ENCODE measurements around the gene TMCC1. TPM values are rescaled to one million over a fixed set of nuclear protein-coding genes. Genes with fewer than 3 reads are reported as not detected.

TMCC1 gene
- polyA plus RNA-seq, 1 donor: 16.8 TPM

DNA sequence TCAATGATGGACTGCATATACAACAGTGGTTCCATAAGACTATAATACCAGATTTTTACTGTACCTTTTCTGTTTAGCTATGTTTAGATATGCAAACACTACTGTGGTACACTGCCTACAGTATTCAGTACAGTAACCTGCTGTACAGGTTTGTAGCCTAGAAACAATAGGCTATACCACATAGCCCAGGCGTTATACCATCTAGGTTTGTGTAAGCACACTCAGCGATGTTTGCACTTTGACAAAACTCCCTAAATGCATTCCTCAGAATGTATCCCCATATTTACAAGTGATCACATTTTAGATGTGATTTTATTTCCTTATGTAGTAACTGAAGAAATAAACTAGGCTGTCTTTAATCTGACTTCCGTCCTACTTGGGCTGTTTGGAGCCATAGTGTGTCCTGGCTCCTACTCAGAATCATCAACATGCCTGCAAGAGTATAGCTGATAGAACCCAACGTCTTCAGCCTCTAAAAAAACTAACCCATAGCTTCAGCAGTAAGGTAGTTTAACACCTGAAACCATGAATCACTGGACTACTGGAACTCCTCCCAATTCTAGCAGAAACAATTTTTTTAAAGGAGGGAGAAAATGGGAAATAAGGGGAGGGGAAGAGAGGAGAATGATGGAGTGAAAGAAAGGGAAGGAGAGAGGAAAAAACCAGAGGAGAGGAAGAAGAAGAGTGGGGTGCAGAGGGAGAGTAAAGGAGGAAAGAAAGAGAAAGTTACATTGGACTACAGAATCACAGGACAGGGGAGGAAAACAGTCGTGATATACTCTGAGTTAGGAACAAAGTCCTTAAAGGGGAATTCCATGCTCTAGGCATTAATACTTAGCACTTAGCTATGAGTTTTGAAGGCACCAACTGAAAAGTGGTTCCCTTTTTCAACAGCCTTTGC, 219.4 kb downstream of the TMCC1 start:
- peak; percentile 48 to 81 for DNase-seq
- H3K27ac ChIP-seq (ENCODE audit: low read length): peak overlapping the region; percentile 52
- H3K36me3 ChIP-seq (ENCODE audit: control insufficient read depth, insufficient read depth, low read length): peaks cover 9% of the 10 kb centered on the region
- WGBS (ENCODE audit: insufficient coverage, low lambda C conversion rate): no CpG with 5 or more reads among the region's 5 CpGs
- H3K4me1 ChIP-seq (ENCODE audit: control insufficient read depth, insufficient read depth, low read length): peaks cover 12% of the 10 kb centered on the region
- H3K27me3 ChIP-seq (ENCODE audit: control insufficient read depth, insufficient read depth, low read length): no peaks in the 10 kb centered on the region
- H3K9me3 ChIP-seq (ENCODE audit: control insufficient read depth, low read depth, low read length): no peaks in the 10 kb centered on the region
- H3K4me3 ChIP-seq (ENCODE audit: low read length): no peak overlapping the region

DNA sequence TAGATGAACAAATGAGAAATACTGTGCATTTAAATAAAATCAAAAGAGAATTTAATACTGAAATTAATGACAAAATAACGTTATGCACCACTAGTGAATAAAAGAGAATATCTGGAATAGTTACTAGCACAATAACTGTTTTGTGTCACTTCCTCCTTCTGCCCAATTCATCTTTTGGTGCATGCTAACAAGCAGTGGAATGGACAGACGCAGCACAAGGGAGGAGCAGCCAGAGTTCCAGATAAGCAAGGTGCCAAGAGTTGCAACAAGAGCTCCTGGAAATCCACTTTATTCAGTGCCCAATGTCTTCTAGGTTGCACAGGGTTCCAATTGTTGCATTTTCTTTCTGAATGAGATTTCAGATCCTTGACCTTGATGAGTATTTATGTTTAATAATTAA, 220.5 kb downstream of the TMCC1 start:
- peaks cover 9% of the 10 kb centered on the region for H3K36me3 ChIP-seq (ENCODE audit: control insufficient read depth, insufficient read depth, low read length)
- H3K9me3 ChIP-seq (ENCODE audit: control insufficient read depth, low read depth, low read length): no peaks in the 10 kb centered on the region
- H3K27me3 ChIP-seq (ENCODE audit: control insufficient read depth, insufficient read depth, low read length): no peaks in the 10 kb centered on the region
- peaks cover 12% of the 10 kb centered on the region for H3K4me1 ChIP-seq (ENCODE audit: control insufficient read depth, insufficient read depth, low read length)
- no peak overlapping the region for H3K27ac ChIP-seq (ENCODE audit: low read length)
- no CpG with 5 or more reads among the region's 2 CpGs for WGBS (ENCODE audit: insufficient coverage, low lambda C conversion rate)
- no peak overlapping the region for H3K4me3 ChIP-seq (ENCODE audit: low read length)
- no peak for DNase-seq

DNA sequence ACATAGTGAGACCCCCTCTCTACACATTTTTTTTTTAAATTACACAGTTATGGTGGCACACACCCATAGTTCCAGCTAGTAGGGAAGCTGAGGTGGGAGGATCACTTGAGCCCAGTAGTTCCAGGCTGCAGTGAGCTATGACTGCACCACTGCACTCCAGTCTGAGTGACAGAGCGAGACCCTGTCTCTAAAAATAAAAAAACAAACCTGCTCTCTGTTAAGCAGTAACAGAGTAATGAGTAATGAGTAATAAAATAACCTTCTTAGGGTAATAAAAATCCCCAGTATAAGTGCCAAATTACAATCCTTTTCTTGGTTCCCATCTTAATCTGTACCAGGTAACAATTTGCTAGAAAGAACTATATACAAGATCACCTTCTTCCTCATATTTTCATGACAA, 221.1 kb downstream of the TMCC1 start:
- H3K4me3 ChIP-seq (ENCODE audit: low read length): no peak overlapping the region
- no peaks in the 10 kb centered on the region for H3K27me3 ChIP-seq (ENCODE audit: control insufficient read depth, insufficient read depth, low read length)
- no peaks in the 10 kb centered on the region for H3K9me3 ChIP-seq (ENCODE audit: control insufficient read depth, low read depth, low read length)
- no peak for DNase-seq
- WGBS (ENCODE audit: insufficient coverage, low lambda C conversion rate): no CpG with 5 or more reads among the region's 1 CpG
- no peak overlapping the region for H3K27ac ChIP-seq (ENCODE audit: low read length)
- H3K36me3 ChIP-seq (ENCODE audit: control insufficient read depth, insufficient read depth, low read length): peaks cover 9% of the 10 kb centered on the region
- H3K4me1 ChIP-seq (ENCODE audit: control insufficient read depth, insufficient read depth, low read length): peaks cover 12% of the 10 kb centered on the region

DNA sequence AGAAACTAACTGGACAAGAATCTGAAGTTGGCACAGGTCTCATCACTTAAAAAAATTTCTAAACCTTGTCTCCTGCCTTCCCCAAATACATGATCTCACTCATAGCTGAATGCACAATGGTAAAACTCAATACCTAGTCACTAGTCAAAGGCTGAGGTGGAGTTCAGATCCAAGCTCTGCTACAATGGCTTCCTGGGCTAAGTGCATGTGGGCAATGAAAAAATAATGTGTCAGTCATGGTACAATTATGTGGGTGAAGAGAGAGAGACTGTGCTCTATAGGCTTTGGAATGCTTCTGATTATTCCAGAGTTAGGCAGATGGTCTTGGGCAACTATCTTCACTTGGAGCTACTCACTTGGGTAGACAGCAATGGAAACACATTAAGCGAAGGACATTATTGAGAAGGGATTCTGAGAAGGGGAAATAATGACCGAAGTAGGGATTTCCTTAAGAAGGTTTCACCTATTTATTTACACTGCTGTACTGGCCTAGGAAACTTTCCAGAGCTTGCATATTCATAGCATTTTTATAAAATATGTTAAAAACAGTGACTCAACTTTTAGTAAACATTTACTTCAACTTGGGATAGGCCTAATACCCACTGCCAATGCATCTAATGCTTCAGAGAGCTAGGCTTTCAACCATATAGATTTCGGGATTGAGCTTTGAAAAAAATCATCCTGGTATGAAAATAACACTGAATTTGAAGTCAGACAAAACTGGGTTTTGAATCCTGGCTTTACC, 228.3 kb downstream of the TMCC1 start:
- Histone ChIP-seq H3K4me1 (ENCODE audit: control insufficient read depth, insufficient read depth, low read length) (peaks cover 3% of the 10 kb centered on the region), H3K27ac (ENCODE audit: low read length) (no peak overlapping the region), H3K27me3 (ENCODE audit: control insufficient read depth, insufficient read depth, low read length) (no peaks in the 10 kb centered on the region), H3K4me3 (ENCODE audit: low read length) (no peak overlapping the region), H3K36me3 (ENCODE audit: control insufficient read depth, insufficient read depth, low read length) (peaks cover 1% of the 10 kb centered on the region), H3K9me3 (ENCODE audit: control insufficient read depth, low read depth, low read length) (no peaks in the 10 kb centered on the region)
- WGBS (ENCODE audit: insufficient coverage, low lambda C conversion rate): no CpG with 5 or more reads among the region's 3 CpGs
- no peak for DNase-seq

DNA sequence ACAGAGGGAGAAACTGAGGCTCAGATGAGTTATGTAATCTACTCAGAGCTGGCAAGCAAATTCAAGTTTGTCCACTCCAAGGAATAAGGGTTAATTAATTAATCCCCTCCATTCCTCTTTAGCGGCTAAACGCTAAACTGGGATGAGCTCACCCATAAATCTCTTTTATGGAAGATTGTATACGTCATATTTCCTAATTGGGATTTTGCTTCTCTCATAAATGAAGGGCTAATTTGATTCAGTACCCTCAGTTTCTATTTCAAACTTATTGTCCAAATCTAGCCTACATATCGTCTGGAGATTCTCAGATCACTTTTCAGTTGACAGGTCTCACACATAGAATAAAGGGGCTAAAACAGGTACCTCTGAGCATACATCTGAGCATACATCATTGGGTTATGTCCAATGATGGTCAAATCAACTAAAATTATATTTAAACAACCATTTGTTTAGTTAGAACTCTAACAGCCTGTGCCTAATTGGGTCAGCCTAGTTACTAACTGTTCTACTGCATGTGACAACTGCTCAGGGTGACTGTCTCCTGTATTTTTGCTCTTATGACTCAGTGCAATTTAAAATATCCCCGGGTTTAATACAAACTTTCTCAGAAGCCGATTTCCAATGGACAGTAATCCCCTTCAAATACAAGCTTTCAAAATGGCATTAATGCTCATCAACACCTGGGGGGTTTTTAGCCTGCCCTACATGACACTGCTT, 229.4 kb downstream of the TMCC1 start:
- no peaks in the 10 kb centered on the region for H3K36me3 ChIP-seq (ENCODE audit: control insufficient read depth, insufficient read depth, low read length)
- H3K4me3 ChIP-seq (ENCODE audit: low read length): no peak overlapping the region
- WGBS (ENCODE audit: insufficient coverage, low lambda C conversion rate): no CpG with 5 or more reads among the region's 6 CpGs

DNA sequence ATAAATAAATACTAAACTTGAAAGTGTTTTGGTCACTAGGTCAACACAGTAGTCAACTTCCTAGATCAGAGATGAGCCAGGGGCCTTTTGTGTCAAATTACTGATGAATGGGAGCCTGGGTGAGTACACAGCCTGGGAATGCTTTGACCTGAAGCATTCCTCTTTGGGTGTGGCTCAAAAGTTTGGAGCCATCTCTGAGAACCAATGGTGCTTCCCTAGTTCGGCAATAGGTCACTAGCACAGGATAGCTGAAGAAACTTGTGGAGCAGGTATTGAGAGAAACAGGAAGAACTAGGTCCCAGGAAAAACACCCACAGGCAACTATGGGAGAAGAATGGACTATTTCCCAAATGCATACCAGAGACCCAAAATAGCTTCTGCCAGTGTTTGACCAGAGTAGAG, 230.5 kb downstream of the TMCC1 start:
- no peaks in the 10 kb centered on the region for H3K27me3 ChIP-seq (ENCODE audit: control insufficient read depth, insufficient read depth, low read length)
- H3K4me1 ChIP-seq (ENCODE audit: control insufficient read depth, insufficient read depth, low read length): peaks cover 3% of the 10 kb centered on the region
- DNase-seq: no peak
- no peak overlapping the region for H3K4me3 ChIP-seq (ENCODE audit: low read length)
- no peaks in the 10 kb centered on the region for H3K9me3 ChIP-seq (ENCODE audit: control insufficient read depth, low read depth, low read length)
- H3K27ac ChIP-seq (ENCODE audit: low read length): no peak overlapping the region
- H3K36me3 ChIP-seq (ENCODE audit: control insufficient read depth, insufficient read depth, low read length): no peaks in the 10 kb centered on the region
- no CpG with 5 or more reads among the region's 1 CpG for WGBS (ENCODE audit: insufficient coverage, low lambda C conversion rate)

More for the DNA sequence above, 229.4 kb downstream of the TMCC1 start:
- H3K27ac ChIP-seq (ENCODE audit: low read length): no peak overlapping the region
- H3K4me1 ChIP-seq (ENCODE audit: control insufficient read depth, insufficient read depth, low read length): peaks cover 3% of the 10 kb centered on the region
- DNase-seq: no peak
- H3K9me3 ChIP-seq (ENCODE audit: control insufficient read depth, low read depth, low read length): no peaks in the 10 kb centered on the region
- no peaks in the 10 kb centered on the region for H3K27me3 ChIP-seq (ENCODE audit: control insufficient read depth, insufficient read depth, low read length)

DNA sequence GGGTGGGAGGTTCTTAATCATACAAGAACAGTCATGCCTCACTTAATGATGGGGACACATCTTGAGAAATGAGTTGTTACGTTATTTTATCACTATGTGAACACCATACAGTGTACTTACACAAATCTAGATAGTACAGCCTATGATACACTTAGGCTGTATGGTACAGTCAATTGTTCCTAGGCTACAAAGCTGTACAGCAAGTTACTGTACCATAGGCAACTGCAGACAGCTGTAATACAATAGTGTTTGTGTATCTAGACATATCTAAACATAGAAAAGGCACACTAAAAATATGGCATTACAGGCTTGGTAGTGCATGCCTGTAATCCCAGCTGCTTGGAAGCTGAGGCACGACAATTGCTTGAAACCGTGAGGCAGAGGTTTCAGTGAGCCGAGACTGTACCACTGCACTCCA, 231.3 kb downstream of the TMCC1 start:
- H3K27ac ChIP-seq (ENCODE audit: low read length): no peak overlapping the region
- H3K9me3 ChIP-seq (ENCODE audit: control insufficient read depth, low read depth, low read length): no peaks in the 10 kb centered on the region
- peak in 1 of 2 donors; percentile 54 for DNase-seq
- H3K4me1 ChIP-seq (ENCODE audit: control insufficient read depth, insufficient read depth, low read length): peaks cover 3% of the 10 kb centered on the region
- H3K4me3 ChIP-seq (ENCODE audit: low read length): no peak overlapping the region
- WGBS (ENCODE audit: insufficient coverage, low lambda C conversion rate): no CpG with 5 or more reads among the region's 4 CpGs
- H3K36me3 ChIP-seq (ENCODE audit: control insufficient read depth, insufficient read depth, low read length): no peaks in the 10 kb centered on the region
- no peaks in the 10 kb centered on the region for H3K27me3 ChIP-seq (ENCODE audit: control insufficient read depth, insufficient read depth, low read length)

DNA sequence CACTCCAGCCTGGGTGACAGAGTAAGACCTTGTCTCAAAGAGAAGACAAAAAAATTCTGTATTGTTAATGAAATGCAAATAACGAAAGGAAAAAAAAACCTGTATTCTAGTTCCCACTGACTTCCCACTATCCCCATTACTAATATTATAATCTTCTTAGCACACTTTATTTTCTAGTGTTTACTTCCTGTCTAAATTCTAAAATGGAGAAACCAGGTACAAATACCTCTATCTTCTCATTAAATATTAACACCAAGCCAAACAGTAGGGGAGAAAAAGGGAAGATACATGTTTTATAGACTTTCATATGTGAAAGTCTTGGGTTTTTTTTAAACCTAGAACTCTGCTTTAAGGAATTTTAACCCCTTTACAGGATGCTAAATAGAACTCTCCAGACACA, 231.7 kb downstream of the TMCC1 start:
- WGBS (ENCODE audit: insufficient coverage, low lambda C conversion rate): 83% methylated on average over 1 of the region's 1 CpG
- H3K27me3 ChIP-seq (ENCODE audit: control insufficient read depth, insufficient read depth, low read length): no peaks in the 10 kb centered on the region
- no peaks in the 10 kb centered on the region for H3K36me3 ChIP-seq (ENCODE audit: control insufficient read depth, insufficient read depth, low read length)
- H3K4me3 ChIP-seq (ENCODE audit: low read length): no peak overlapping the region
- DNase-seq: peak in 1 of 2 donors; percentile 17
- peaks cover 7% of the 10 kb centered on the region for H3K4me1 ChIP-seq (ENCODE audit: control insufficient read depth, insufficient read depth, low read length)
- H3K27ac ChIP-seq (ENCODE audit: low read length): no peak overlapping the region
- no peaks in the 10 kb centered on the region for H3K9me3 ChIP-seq (ENCODE audit: control insufficient read depth, low read depth, low read length)

DNA sequence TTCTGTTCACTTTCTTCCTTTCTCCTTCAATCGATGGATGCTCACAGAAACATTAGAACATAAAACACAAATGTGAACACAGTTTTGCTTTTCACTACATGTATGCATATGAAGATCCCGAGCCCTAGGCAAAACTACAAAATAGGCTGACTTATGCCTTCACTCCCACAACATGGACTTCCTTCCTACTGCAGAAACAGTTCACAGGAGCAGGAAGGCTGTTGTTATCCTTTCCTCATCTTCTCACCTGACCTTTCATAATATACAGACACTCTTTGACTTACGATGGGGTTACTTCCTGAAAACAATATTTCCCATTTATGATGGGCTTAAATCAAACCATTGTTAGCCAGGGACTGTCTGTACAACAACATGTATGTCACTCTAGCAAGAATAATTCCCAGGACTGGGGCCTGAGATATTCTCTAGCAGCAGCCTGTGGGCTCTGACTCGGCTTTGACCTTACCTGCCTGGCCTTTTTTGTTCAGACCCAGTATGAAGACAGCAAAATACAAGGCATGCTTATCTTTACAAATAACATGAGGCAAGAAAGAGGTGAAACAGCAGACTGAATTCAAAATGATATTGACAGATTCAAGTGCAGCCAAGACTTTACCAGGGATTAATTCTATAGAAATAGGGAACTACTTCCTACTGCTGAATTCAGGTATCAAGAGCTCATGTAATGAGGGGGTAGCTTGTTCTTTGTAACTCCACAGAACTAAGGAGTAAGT, 235.2 kb downstream of the TMCC1 start:
- Histone ChIP-seq H3K27ac (ENCODE audit: low read length) (no peak overlapping the region), H3K4me1 (ENCODE audit: control insufficient read depth, insufficient read depth, low read length) (peaks cover 8% of the 10 kb centered on the region), H3K27me3 (ENCODE audit: control insufficient read depth, insufficient read depth, low read length) (no peaks in the 10 kb centered on the region), H3K4me3 (ENCODE audit: low read length) (no peak overlapping the region), H3K36me3 (ENCODE audit: control insufficient read depth, insufficient read depth, low read length) (peaks cover 7% of the 10 kb centered on the region), H3K9me3 (ENCODE audit: control insufficient read depth, low read depth, low read length) (no peaks in the 10 kb centered on the region)
- 90% methylated on average over 2 of the region's 4 CpGs for WGBS (ENCODE audit: insufficient coverage, low lambda C conversion rate)
- DNase-seq: no peak

Measured in large intestine (tissue), 3 donors.